ENCODE measurements around the gene ADPRM.

The ADPRM gene

DNA sequence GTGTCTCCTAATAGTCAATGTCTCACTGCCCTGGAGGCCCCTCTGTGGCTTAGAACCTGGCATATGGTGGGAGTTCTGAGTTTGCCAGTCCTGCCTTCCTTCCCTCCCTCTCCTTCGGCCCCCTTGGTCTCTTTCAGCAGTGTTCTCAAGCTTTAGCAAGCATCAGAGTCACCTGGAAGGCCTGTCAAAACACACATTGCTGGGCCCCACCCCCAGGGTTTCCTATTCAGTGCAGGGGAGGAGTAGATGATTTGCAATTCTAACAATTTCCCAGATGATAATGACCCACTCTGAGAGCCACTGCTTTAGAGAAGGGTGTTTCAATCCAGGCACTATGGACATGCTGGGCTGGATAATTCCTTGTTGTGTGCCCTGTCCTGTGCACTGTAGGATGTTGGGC is 58.8 kb downstream of the ADPRM start:
- no peak overlapping the region for H3K4me3 ChIP-seq (ENCODE audit: low read length)
- no peak overlapping the region for H3K4me2 ChIP-seq (ENCODE audit: low read length)
- H3K4ac ChIP-seq (ENCODE audit: low read depth, low read length), result no peak overlapping the region
- DNase-seq, result peak; percentile 38
- no peaks in the 10 kb centered on the region for H3K79me2 ChIP-seq (ENCODE audit: control insufficient read depth, insufficient read depth, low read length)
- no peak overlapping the region for H2BK120ac ChIP-seq (ENCODE audit: low read depth, low read length)
- H2BK5ac ChIP-seq (ENCODE audit: low read length), result no peak overlapping the region
- no peak overlapping the region for H3K27ac ChIP-seq (ENCODE audit: low read depth, low read length)
- H2AK5ac ChIP-seq (ENCODE audit: low read length), result no peak overlapping the region
- peaks cover 7% of the 10 kb centered on the region for H3K4me1 ChIP-seq (ENCODE audit: control insufficient read depth, low read depth, low read length)
- H3K27me3 ChIP-seq (ENCODE audit: insufficient read depth, low read length, poor library complexity), result no peaks in the 10 kb centered on the region
- WGBS (ENCODE audit: extremely low coverage, insufficient coverage, low lambda C conversion rate), result no CpG with 5 or more reads among the region's 1 CpG
- no peak overlapping the region for H3K9ac ChIP-seq (ENCODE audit: low read length)
- no peak overlapping the region for H3K56ac ChIP-seq (ENCODE audit: low read length)
- H3K23ac ChIP-seq (ENCODE audit: low read length), result no peak overlapping the region
- no peaks in the 10 kb centered on the region for H3K79me1 ChIP-seq (ENCODE audit: low read length)
- H2BK15ac ChIP-seq (replicated peaks; ENCODE audit: low read depth), result no peak overlapping the region
- H4K8ac ChIP-seq (ENCODE audit: low read depth, low read length), result no peak overlapping the region
- no peaks in the 10 kb centered on the region for H3K36me3 ChIP-seq (ENCODE audit: control insufficient read depth, insufficient read depth, low read length)
- no peak overlapping the region for H4K5ac ChIP-seq (ENCODE audit: low read length)
- no peak overlapping the region for H3K18ac ChIP-seq (ENCODE audit: low read length)

DNA sequence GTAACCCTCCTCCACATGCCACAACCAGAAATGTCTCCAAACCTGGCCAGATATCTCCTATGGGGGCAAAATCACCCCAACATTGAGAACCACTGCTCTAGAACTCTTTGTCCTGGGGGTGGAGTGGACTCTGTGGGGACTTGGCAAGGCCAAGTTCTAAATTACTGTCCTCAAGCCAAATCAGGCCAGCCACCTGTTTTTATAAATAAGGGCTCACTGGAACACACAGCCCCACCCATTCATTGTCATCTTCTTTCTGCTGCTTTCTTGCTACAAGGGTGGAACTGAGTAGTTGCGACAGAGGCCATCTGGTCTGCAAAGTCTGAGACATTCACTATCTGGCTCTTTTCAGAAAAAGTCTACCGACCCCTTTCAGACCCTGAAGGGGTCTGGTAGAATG is 59.2 kb downstream of the ADPRM start:
- Histone ChIP-seq H3K27me3 (ENCODE audit: insufficient read depth, low read length, poor library complexity) (no peaks in the 10 kb centered on the region), H2BK120ac (ENCODE audit: low read depth, low read length) (no peak overlapping the region), H3K4me1 (ENCODE audit: control insufficient read depth, low read depth, low read length) (peaks cover 7% of the 10 kb centered on the region), H3K4ac (ENCODE audit: low read depth, low read length) (no peak overlapping the region), H3K4me2 (ENCODE audit: low read length) (no peak overlapping the region), H2AK5ac (ENCODE audit: low read length) (no peak overlapping the region), H3K4me3 (ENCODE audit: low read length) (no peak overlapping the region), H2BK5ac (ENCODE audit: low read length) (no peak overlapping the region), H2BK15ac (replicated peaks; ENCODE audit: low read depth) (no peak overlapping the region), H3K56ac (ENCODE audit: low read length) (no peak overlapping the region), H3K79me1 (ENCODE audit: low read length) (no peaks in the 10 kb centered on the region), H3K36me3 (ENCODE audit: control insufficient read depth, insufficient read depth, low read length) (no peaks in the 10 kb centered on the region), H3K23ac (ENCODE audit: low read length) (no peak overlapping the region), H4K5ac (ENCODE audit: low read length) (no peak overlapping the region), H3K79me2 (ENCODE audit: control insufficient read depth, insufficient read depth, low read length) (no peaks in the 10 kb centered on the region), H3K27ac (ENCODE audit: low read depth, low read length) (no peak overlapping the region), H3K18ac (ENCODE audit: low read length) (no peak overlapping the region), H4K8ac (ENCODE audit: low read depth, low read length) (no peak overlapping the region), H3K9ac (ENCODE audit: low read length) (no peak overlapping the region)
- WGBS (ENCODE audit: extremely low coverage, insufficient coverage, low lambda C conversion rate), result no CpG with 5 or more reads among the region's 2 CpGs
- no peak for DNase-seq

DNA sequence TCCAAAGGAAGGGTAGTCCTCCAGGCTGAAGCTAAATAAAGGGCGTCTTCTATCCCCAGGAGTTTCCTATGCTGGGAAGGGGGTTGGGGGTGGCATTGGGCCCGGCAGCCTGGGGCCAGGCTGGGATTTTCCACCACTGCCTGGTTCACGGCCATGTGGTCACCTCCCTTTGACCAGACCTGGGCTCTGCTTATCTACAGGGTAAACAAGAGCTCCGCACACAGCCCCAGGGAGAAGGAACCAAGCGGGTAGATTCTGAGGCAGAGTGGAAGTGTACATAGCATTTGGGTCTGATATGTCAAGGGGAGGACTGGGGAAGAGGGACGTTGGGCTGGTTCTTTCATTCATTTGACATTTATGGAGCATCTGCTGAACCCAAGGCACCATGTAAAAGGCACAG is 59.7 kb downstream of the ADPRM start:
- Histone ChIP-seq H3K56ac (ENCODE audit: low read length) (no peak overlapping the region), H3K79me1 (ENCODE audit: low read length) (no peaks in the 10 kb centered on the region), H3K4ac (ENCODE audit: low read depth, low read length) (no peak overlapping the region), H2BK5ac (ENCODE audit: low read length) (no peak overlapping the region), H4K5ac (ENCODE audit: low read length) (no peak overlapping the region), H2BK15ac (replicated peaks; ENCODE audit: low read depth) (no peak overlapping the region), H2BK120ac (ENCODE audit: low read depth, low read length) (no peak overlapping the region), H3K79me2 (ENCODE audit: control insufficient read depth, insufficient read depth, low read length) (no peaks in the 10 kb centered on the region), H3K27ac (ENCODE audit: low read depth, low read length) (no peak overlapping the region), H3K4me1 (ENCODE audit: control insufficient read depth, low read depth, low read length) (peaks cover 7% of the 10 kb centered on the region), H3K4me2 (ENCODE audit: low read length) (no peak overlapping the region), H2AK5ac (ENCODE audit: low read length) (no peak overlapping the region), H3K9ac (ENCODE audit: low read length) (no peak overlapping the region), H3K23ac (ENCODE audit: low read length) (no peak overlapping the region), H3K27me3 (ENCODE audit: insufficient read depth, low read length, poor library complexity) (no peaks in the 10 kb centered on the region), H4K8ac (ENCODE audit: low read depth, low read length) (no peak overlapping the region), H3K4me3 (ENCODE audit: low read length) (no peak overlapping the region), H3K36me3 (ENCODE audit: control insufficient read depth, insufficient read depth, low read length) (no peaks in the 10 kb centered on the region), H3K18ac (ENCODE audit: low read length) (no peak overlapping the region)
- WGBS (ENCODE audit: extremely low coverage, insufficient coverage, low lambda C conversion rate), result no CpG with 5 or more reads among the region's 6 CpGs
- DNase-seq, result no peak

DNA sequence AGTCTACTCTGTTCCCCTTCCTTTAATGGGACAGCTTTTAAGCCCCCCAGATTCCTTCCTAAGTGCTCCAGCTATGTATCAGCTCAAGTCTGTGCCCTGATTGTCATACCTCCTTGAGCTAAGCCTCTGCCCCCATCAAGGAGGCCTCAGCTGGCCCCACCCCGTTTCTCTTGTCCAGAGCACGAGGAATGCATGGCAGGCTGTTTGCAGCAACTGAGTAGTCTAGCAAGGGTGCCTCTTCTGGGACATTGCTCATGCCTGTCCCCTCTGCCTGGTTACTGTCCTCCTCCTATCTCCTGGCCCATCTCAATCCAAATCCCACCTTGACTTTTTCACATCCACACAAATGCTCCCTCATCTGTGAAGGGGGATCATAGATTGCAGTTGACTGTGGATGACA is 60.3 kb downstream of the ADPRM start:
- Histone ChIP-seq H3K18ac (ENCODE audit: low read length) (no peak overlapping the region), H3K4ac (ENCODE audit: low read depth, low read length) (no peak overlapping the region), H3K9ac (ENCODE audit: low read length) (no peak overlapping the region), H3K27ac (ENCODE audit: low read depth, low read length) (no peak overlapping the region), H4K8ac (ENCODE audit: low read depth, low read length) (no peak overlapping the region), H2BK120ac (ENCODE audit: low read depth, low read length) (no peak overlapping the region), H2BK5ac (ENCODE audit: low read length) (no peak overlapping the region), H3K27me3 (ENCODE audit: insufficient read depth, low read length, poor library complexity) (no peaks in the 10 kb centered on the region), H3K4me3 (ENCODE audit: low read length) (no peak overlapping the region), H3K4me2 (ENCODE audit: low read length) (no peak overlapping the region), H3K79me2 (ENCODE audit: control insufficient read depth, insufficient read depth, low read length) (no peaks in the 10 kb centered on the region), H3K79me1 (ENCODE audit: low read length) (no peaks in the 10 kb centered on the region), H2AK5ac (ENCODE audit: low read length) (no peak overlapping the region), H2BK15ac (replicated peaks; ENCODE audit: low read depth) (no peak overlapping the region), H3K23ac (ENCODE audit: low read length) (no peak overlapping the region), H3K4me1 (ENCODE audit: control insufficient read depth, low read depth, low read length) (peaks cover 7% of the 10 kb centered on the region), H3K56ac (ENCODE audit: low read length) (no peak overlapping the region), H3K36me3 (ENCODE audit: control insufficient read depth, insufficient read depth, low read length) (no peaks in the 10 kb centered on the region), H4K5ac (ENCODE audit: low read length) (no peak overlapping the region)
- WGBS (ENCODE audit: extremely low coverage, insufficient coverage, low lambda C conversion rate), result no CpG with 5 or more reads among the region's 2 CpGs
- DNase-seq, result no peak

DNA sequence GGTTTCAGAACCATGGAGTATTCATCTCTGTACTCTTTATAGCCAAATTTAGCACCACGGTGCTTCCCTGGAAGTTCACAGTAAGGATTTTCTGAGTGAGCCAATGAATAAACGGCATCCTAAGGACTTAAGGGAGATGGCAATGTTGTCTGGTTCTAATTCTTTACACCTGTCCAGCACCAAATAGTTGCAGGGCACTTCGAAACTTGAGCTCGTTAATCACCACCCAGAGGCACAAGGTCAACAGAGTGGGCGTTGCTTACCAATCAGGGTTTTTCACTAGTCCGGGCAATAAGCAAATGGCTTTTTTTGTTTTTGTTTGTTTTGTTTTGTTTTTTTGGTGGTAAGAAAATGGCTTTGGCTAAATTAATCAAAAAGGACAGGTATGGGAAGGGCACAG is 60.7 kb downstream of the ADPRM start:
- H2BK15ac ChIP-seq (replicated peaks; ENCODE audit: low read depth), result no peak overlapping the region
- no peak for DNase-seq
- no CpG with 5 or more reads among the region's 6 CpGs for WGBS (ENCODE audit: extremely low coverage, insufficient coverage, low lambda C conversion rate)
- no peak overlapping the region for H3K4me2 ChIP-seq (ENCODE audit: low read length)
- no peaks in the 10 kb centered on the region for H3K79me2 ChIP-seq (ENCODE audit: control insufficient read depth, insufficient read depth, low read length)
- H2BK120ac ChIP-seq (ENCODE audit: low read depth, low read length), result no peak overlapping the region
- no peak overlapping the region for H2AK5ac ChIP-seq (ENCODE audit: low read length)
- H3K4ac ChIP-seq (ENCODE audit: low read depth, low read length), result no peak overlapping the region
- no peak overlapping the region for H3K23ac ChIP-seq (ENCODE audit: low read length)
- no peak overlapping the region for H3K18ac ChIP-seq (ENCODE audit: low read length)
- no peaks in the 10 kb centered on the region for H3K79me1 ChIP-seq (ENCODE audit: low read length)
- H3K4me3 ChIP-seq (ENCODE audit: low read length), result no peak overlapping the region
- no peak overlapping the region for H4K5ac ChIP-seq (ENCODE audit: low read length)
- no peak overlapping the region for H2BK5ac ChIP-seq (ENCODE audit: low read length)
- no peak overlapping the region for H4K8ac ChIP-seq (ENCODE audit: low read depth, low read length)
- H3K9ac ChIP-seq (ENCODE audit: low read length), result no peak overlapping the region
- H3K4me1 ChIP-seq (ENCODE audit: control insufficient read depth, low read depth, low read length), result peaks cover 7% of the 10 kb centered on the region
- no peaks in the 10 kb centered on the region for H3K27me3 ChIP-seq (ENCODE audit: insufficient read depth, low read length, poor library complexity)
- H3K27ac ChIP-seq (ENCODE audit: low read depth, low read length), result no peak overlapping the region
- no peaks in the 10 kb centered on the region for H3K36me3 ChIP-seq (ENCODE audit: control insufficient read depth, insufficient read depth, low read length)
- no peak overlapping the region for H3K56ac ChIP-seq (ENCODE audit: low read length)

All from mesendoderm (in vitro differentiated cells).